ENCODE results near the gene PRKCE.

Gene PRKCE

GRCh38 chr2:45871541-45871940 lies 220.1 kb downstream of the PRKCE start:
- no peak for TF ChIP-seq CTCF (conservative IDR thresholded peaks at IDR 0.05; ENCODE audit: low read depth, low read length)
- DNase-seq (ENCODE audit: low read depth) = no peak
- no peak overlapping the region for H3K4me3 ChIP-seq (ENCODE audit: low read length)

- no peak for TF ChIP-seq CTCF (conservative IDR thresholded peaks at IDR 0.05; ENCODE audit: low read depth, low read length)
- DNase-seq (ENCODE audit: low read depth) = no peak
- no peak overlapping the region for H3K4me3 ChIP-seq (ENCODE audit: low read length)
These were observed 220.7 kb downstream of the PRKCE start for GRCh38 chr2:45872211-45872610.

GRCh38 chr2:45874344-45874743 lies 222.9 kb downstream of the PRKCE start:
- no peak for TF ChIP-seq CTCF (conservative IDR thresholded peaks at IDR 0.05; ENCODE audit: low read depth, low read length)
- no peak for DNase-seq (ENCODE audit: low read depth)
- no peak overlapping the region for H3K4me3 ChIP-seq (ENCODE audit: low read length)

DNA sequence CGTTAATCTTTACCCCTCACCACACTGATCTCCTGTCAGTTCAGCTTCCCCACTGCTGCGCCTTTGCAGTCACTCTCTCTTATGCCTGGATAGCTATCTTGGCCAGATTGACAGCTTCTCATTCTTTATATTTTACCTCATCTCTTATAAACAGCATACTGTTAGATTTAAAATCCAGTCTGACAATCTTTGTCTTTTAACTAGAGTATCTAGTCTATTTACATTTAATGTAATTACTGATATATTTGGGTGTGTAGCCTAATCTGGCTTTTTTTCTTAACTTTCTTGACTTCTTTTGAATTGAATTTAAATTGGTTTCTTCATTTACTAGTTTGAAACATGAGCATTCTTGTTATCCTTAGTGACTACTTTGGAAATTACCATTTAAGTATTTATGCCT lies 225.1 kb downstream of the PRKCE start:
- no peak for DNase-seq (ENCODE audit: low read depth)
- H3K4me3 ChIP-seq (ENCODE audit: low read length) = no peak overlapping the region
- no peak for TF ChIP-seq CTCF (conservative IDR thresholded peaks at IDR 0.05; ENCODE audit: low read depth, low read length)

DNA sequence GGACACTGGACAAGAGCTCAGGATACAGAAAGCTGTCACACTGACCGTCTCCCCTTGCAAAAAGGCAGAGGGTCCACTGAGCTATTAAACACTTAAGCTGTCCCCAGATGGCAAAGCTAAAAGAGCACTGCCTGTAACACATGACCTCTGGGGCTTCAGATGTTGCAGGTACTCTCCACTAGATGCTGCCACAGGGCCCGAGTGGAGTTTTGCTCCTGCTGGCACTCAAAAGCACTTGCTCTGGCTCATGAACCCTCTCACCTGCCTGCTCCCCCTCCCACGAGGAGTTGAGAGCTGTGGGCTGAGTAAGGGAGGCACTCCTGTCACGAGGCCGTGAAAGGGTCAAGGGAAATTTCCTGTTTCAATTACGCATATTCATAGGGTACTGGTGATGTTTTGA lies 227.9 kb downstream of the PRKCE start:
- DNase-seq (ENCODE audit: low read depth) = no peak
- no peak for TF ChIP-seq CTCF (conservative IDR thresholded peaks at IDR 0.05; ENCODE audit: low read depth, low read length)
- no peak overlapping the region for H3K4me3 ChIP-seq (ENCODE audit: low read length)

- no peak for TF ChIP-seq CTCF (conservative IDR thresholded peaks at IDR 0.05; ENCODE audit: low read depth, low read length)
- no peak for DNase-seq (ENCODE audit: low read depth)
- no peak overlapping the region for H3K4me3 ChIP-seq (ENCODE audit: low read length)
These were observed 228.5 kb downstream of the PRKCE start for GRCh38 chr2:45879936-45880335.

- H3K4me3 ChIP-seq (ENCODE audit: low read length) = no peak overlapping the region
- DNase-seq (ENCODE audit: low read depth) = no peak
- no peak for TF ChIP-seq CTCF (conservative IDR thresholded peaks at IDR 0.05; ENCODE audit: low read depth, low read length)
These were observed 230.6 kb downstream of the PRKCE start for GRCh38 chr2:45881970-45882581.
